DMS53 (cell line): ENCODE measurements around the gene FAF2.
A peak's percentile ranks its signal among the peaks of the same experiment; 100 is the strongest.
"Not testable (repeated sequence)": the region's sequence is repeated elsewhere in the genome, so short reads cannot be mapped to it uniquely, and the experiment has no call there.

Experiments
- DNase-seq: peaks from one replicate; lab custom pipeline; 2025; lab: John Stamatoyannopoulos, UW

The FAF2 gene

DNA sequence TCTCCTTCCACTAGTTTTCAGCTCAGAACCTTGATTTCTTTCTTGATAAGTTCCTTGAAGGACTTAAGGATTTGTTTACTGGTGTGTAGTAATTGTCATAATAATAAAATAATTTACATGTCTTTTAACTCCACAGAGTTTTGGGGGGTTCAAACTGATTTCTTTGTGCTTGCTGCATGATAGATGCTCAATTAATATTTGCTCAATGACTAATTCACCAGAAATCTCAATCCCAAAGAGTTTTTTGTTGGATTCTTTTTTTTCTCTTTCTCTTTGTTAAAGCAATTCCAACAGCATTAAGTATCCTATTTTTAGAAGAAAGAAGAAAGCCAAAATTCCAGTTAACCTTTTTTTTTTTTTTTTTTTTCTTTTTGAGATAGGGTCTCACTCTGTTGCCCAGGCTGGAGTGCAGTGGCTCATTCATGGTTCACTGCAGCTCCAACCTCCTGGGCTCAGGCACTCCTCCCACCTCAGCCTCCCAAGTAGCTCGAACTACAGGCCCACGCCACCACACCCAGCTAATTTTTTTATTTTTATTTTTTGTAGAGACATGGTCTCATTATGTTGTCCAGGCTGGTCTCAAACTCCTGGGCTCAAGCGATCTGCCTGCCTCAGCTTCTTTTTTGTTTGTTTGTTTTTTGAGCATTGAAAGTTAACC is 10.8 kb downstream of the FAF2 start:
- DNase-seq: no peak

DNA sequence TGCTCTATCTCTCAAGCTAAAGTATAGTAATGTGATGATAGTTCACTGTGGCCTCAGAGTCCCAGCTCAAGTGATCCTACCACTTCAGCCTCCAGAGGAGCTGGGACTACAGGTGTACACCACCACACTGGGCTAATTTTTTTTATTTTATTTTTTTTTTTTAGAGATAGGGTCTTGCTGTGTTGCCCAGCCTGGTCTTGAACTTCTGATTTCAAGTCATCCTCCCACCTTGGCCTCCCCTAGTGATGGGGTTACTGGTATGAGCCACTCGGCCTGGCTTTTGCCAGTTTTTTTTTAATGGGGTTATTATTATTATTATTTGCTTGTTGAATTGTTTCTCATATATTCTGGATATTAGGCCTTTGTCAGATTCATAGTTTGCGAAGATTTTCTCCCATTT is 13.2 kb downstream of the FAF2 start:
- DNase-seq: no peak

DNA sequence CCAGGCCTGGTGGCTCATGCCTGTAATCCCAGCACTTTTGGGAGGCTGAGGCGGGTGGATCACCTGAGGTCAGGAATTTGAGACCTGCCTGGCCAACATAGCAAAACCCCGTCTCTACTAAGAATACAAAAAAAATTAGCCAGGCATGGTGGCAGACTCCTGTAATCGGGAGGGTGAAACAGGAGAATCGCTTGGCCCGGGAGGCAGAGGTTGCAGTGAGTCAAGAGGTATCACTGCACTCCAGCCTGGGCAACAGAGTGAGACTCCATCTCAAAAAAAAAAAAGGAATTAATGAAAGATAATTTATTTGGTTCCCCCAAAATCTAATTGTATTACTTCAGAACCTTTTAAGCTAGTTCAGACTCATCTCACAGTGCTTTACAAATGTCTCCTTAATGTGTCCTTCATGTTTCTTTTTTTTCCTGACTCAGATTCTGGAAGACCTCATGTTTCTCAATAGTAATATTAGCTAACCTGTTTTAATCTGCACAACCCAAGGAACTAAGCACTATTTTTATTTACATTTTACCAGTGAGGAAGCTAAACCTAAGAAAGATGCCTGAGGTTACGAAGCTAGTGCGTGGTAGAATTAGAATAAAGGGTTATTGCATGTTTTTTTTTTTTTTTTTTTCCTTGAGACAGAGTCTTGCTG is 15.1 kb downstream of the FAF2 start:
- no peak for DNase-seq

DNA sequence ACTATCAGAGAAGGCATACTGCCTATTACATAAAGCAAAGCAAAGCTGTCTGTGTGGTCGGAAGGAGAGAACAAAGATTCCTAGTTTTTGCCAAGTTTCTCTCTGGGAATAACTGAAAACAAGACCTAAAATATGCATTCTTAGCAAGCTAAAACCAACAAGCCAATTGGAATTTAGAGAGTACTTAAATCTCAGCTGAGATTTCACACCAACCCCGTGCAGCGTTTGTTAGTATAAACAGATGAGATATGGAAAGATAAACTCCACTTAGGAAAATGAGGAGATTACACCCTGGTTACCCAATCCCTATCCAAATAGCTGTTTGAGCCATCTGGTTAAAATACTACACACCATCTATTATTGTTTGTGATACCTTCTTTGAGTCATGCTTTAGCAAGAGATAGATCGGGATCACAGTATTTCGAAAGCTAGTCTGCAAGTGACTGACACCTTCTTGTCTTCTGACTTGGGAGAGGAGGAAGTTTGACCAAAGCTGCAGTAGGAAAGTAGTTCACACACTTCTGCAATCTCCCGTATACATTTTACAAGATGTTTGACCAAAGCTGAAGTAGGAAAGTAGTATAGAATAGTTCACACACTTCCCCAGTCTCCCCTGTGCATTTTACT is 18.2 kb downstream of the FAF2 start:
- DNase-seq: no peak

DNA sequence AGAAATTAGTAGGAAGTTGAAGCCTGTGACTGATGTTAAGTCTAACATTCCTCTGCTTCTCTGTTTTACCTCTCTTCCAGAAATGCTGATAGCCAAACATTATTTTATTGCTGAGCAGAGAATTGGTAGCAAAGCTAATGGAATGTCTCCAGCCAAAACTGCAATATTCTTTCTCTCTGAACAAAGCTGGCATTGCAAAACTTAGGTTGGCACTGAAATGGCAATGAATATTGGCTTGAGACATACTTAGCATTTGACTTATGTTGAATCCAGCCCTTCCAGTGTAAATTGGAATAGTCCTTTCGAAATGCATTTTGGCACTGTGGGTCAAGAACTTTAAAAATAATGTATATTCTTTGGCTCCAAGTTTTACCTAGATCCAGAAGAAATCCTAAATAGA is 21.1 kb downstream of the FAF2 start:
- no peak for DNase-seq

DNA sequence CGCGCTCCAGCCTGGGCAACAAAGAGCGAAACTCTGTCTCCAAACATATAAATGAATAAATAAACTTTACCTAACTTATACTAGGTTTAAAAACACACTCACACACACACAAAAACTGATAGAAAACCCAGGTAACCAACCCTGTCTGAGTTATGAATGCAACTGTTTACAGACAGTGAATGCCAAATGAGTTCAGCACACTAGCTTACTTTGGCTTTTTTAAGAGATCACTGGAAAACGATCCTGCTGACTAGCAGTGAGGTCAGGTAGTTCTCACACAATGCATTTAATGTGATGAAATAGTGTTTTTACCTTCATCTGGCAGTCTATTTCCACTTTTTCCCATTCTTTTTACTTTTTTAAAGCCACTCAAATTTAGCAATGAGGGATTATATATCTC is 22.4 kb downstream of the FAF2 start:
- no peak for DNase-seq

DNA sequence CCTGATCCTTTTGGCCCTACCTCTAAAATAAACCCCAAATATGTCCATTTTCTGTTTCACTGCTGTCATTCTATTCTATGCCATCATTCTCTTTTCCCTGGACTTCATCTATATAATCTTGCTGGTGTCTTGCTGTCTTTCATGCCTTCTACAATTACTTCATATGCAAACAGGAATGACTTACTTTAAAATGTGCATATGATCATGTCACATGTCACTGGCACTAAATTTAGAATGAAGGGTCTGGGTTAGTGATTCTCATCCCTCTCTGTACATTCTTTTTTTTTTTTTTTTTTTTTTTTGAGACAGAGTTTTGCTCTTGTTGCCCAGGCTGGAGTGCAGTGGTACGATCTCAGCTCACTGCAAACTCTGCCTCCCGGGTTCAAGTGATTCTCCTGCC is 22.9 kb downstream of the FAF2 start:
- DNase-seq: no peak

DNA sequence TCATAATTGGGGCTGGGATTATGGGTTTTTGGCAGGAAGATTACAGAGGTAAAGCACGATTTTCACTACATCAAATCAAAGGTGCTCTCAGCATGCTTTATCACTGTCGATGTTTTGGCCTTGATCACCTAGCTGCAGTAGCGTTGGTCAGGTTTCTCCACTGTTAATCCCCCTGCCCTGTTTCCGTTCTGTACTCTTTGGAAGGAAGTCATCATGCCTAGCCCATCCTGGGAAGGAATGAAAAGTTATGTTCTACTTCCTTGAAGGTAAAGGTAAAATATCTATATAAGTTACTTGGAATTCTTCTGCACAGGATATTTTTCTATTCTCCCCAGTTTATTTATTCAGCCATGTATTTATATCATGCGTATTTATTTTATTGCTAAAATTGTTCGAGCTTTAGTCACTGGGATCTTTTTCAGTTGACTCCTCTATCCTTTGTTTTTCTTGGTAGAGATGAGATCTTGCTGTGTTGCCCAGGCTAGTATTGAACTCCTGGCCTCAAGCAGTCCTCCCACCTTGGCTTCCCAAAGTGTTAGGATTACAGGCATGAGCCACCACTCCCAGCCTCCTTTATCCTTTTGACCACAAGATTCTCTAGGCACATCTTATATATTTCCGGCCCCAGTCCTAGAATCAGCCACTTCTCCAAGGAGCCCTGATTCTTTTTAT is 25.3 kb downstream of the FAF2 start:
- no peak for DNase-seq

DNA sequence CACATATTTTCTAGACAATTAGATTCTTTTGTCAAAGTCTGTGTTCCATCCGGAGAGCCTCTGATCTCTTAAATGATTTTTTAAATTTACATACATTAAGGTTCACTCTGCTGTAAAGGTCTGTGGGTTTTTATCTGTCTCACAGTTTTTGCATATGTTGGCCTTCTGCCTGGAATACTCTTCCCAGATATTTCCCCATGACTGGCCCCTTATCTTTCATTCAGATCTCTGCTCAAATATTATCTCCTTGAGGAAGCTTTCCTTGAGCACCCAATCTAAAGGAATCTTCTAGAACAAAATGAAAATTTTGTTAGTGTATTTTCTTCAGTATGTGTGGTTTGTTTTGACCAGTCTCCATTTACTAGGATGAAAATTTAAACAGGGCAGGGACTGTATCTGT is 26.3 kb downstream of the FAF2 start:
- DNase-seq: no peak

DNA sequence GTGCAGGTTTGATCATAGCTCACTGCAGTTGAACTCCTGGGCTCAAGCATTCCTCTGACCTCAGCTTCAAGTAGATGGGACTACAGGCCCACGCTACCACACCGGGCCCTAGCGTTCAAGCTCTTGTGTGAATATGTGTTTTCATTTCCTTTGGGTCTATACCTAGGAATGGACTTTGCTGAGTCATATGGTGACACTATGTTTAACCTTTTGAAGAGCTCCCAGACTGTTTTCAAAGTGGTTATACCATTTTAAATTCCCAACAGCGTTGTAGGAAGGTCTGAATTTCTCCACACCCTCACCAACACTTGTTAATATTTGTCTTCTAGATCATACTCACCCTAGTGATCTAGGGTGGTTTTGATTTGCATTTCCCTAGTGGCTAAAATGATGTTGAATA is 33.5 kb downstream of the FAF2 start:
- DNase-seq: peak; percentile 61

DNA sequence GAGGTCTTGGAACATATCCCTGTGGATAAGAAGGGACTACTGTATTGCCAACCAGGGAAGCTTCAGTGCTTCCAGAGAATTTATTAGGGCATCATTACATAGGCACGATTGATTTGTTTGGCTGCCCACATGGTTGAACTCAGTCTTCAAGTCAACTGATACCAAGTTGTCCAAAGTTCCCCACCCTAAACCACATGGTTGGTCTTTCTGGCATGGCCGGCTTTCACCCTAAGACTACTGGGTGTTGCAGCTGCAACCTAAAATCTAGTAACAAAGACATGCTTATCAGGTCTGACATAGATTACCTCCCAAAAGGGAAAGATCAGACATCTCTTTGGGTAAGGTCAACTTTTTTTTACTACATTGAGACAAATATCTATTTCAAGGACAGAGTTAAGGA is 37.0 kb downstream of the FAF2 start:
- DNase-seq: no peak

DNA sequence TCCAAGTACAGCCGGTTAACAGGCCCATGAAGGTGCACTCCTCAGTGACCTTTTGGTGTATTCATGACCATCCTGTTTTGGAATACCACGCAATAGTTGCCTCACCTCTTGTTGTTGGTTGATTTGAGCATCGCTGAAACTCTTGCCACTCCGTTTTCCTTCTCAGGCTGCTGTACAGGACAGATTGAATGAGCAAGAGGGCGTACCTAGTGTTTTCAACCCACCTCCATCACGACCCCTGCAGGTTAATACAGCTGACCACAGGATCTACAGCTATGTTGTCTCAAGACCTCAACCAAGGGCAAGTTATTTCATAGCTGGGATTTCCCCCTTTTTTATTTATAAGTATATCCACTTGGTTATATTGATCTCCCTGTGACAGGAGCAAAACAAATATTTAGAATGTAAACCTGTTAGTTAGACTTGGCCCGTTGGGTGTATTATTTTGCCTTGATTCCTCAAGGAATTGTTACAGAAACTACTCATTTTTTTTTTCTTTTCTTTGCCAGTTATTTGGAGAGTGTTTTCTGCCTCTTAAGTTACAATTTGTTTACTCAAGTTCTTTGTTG is 38.1 kb downstream of the FAF2 start:
- peak; percentile 16 for DNase-seq

DNA sequence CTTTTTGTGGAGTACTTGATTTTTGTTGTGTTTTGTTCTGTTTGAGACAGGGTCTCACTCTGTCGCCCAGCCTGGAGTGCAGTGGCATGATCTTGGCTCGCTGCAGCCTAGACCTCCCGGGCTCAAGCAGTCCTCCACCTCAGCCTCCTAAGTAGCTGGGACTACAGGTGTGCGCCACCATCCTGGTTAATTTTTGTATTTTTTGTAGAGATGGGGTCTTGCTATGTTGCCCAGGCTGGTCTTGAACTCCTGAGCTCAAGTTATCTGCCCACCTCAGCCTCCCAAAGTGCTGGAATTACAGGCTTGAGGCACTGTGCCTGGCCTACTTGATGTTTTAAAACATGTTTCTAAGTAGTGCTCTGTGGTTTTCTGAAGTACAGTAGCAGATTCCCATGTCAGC is 39.0 kb downstream of the FAF2 start:
- not testable (repeated sequence) for DNase-seq

DNA sequence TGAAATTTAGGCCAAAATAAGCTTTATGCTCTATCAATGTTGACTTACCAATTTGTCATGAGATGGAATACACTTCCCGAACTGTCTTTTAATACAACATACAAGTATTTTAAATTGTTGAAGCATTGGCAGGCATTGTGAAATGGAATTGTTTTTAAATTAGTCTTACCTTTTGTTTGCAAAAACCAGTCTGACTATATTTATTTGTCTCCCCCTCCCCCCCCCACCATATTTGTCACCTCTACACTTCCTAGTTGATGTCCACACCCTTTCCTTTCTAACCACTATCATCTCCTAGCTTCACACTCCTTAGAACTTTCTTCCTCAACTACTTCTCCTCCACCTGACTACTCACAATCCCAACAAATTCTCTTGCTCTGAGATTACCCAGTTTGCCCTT is 40.9 kb downstream of the FAF2 start:
- DNase-seq: no peak

DNA sequence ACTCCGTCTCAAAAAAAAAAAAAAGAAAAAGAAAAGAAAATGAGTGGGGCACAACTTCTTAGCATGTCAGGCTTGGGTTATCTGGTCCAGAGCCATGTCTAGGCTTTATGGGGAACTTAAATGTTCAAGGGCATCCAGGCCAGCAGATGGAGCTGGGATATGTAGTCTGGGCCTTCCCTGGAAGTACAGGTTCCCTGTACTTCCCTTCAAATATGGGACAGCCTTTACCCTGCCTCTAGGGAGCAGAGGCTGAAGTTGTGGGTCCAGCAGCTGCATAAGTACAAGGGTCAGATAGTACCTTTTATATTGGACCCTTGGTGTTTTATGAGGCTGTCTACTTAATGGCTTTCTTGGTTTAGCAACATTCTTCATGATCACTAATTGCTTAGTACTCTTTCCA is 42.1 kb downstream of the FAF2 start:
- peak; percentile 20 for DNase-seq

DNA sequence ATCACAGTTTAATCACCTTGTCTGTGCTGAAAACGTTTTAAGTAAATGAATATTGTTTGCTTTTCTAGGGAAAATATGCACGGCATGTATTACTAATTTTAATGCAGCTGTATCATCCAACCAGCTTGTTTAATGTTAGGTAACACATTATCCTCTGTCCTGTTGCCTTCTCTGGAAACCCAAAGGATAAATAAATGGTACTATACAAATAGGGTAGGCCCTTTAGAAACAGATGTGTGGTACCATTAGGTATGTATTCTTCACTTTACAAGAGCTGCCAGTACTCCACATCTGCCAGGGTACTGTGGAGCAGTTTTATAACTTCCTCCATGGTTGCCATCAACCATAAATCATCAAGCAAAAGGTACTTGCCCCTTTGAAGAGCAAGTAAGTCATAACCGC is 42.9 kb downstream of the FAF2 start:
- DNase-seq: no peak

DNA sequence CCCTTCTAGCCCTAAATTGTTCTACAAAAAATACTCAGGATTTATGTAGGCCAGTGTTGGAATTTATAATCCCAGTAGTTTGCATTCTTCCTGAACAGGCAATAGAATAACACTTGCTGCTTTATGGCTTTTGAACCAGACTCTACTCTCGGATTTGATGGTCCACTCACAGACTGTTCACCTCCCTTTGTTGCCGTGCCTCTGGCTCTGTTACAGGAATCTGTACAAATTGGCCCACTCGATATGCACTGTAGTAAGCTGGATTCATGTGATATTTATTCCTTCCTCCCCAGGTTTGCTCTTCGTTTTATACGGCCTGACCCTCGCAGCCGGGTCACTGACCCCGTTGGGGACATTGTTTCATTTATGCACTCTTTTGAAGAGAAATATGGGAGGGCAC is 43.7 kb downstream of the FAF2 start:
- DNase-seq: no peak

DNA sequence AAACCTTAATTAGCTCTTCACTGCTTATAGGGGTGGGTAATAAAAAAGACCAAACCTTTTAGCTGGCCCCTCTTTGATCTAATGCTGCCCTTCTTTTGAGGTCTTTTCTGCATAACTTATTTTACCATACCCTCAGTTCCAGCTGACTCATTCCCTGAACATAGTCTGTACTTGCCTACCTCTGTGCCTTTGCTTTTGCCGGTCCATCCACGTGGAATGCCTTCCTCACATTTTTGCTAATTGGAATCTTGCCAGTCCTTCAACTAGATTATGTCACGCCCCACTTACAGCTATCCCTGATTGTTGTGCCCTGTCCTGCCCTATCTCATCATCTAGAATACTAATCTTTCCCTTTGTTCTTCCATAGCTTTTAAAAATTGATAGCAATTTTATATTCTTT is 44.2 kb downstream of the FAF2 start:
- DNase-seq: no peak

DNA sequence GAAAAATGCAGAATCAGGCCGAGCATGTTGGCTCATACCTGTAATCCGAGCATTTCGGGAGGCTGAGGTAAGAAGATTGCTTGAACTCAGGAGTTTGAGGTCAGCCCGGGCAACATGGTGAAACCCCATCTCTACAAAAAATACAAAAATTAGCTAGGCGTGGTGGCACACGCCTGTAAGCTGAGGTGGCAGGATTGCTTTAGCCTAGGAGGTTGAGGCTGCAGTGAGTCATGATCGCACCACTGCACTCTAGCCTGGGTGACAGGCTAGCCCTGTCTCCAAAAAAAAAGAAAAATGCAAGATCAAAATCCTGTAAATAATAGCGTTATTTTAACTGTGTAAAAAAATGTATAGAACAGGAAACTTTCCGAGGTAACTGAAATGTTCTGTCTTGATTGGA is 49.7 kb downstream of the FAF2 start:
- no peak for DNase-seq

DNA sequence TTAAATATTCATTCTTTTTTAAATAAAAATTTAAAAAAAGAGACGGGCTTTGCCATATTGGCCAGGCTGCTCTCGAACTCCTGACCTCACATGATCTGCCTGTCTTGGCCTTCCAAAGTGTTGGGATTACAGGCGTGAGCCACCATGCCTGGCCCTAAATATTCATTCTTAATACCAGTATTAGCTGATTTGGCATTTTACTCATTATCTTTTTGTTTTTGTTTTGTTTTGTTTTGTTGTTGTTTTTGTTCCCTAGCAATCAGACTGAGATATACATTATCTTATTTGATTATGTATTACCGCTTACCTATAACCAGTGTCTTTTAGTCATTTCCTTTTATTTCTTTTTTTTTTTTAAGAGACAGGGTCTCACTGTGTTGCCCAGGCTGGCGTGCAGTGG is 51.1 kb downstream of the FAF2 start:
- no peak for DNase-seq

DNA sequence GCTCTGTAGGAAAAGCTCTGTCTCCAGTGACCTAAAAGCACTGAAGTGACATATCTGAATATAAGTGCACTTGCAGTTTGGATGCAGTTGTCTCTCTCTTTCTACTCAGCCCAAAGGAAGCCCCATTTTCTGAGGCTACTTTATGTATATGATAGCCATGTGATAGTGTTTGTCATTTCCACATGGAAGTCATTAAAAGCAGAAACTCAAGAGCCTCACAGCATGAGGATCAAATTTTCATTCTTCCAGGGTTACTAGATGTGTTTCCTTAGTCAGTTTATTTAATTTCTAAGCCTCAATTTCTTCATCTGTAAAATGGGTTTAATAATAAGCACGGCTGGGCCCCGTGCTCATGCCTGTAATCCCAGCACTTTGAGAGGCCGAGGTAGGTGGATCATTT is 52.3 kb downstream of the FAF2 start:
- no peak for DNase-seq

DNA sequence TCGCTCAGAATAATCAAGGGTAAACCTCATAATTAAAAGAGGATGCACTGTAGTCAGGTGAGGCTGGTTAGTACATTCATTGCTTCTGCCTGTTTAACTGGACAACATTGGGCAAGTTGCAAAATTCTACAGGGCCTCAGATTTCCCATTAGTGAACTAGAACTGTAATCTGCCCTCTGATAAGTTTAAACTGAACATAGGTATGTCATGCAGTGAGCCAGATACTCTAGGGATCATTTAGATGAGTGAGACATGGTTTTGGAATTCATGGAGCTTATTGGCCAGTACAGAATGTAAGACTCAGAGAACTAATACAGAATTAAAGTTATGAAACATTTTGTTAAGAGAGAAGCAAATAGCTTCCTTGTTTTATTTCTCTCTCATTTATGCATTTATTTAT is 53.1 kb downstream of the FAF2 start:
- DNase-seq: no peak

DNA sequence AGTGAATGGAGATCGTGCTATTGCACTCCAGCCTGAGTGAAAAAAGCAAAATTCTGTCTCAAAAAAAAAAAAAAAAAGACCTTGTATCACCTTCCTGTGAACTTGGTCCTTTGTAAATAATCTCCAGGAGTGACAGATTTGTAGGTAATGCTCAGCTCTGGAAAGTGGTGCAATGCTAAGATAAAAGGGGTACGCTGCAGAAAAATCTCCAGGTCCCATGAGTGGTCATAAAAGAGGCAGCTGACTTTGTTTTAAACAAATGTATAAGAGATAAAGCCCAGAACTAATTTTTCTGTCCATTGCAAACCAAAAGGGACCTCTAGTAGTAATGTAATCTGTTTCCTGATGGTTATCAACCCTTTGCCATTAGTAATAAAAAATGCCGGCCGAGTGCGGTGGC is 55.3 kb downstream of the FAF2 start:
- DNase-seq: no peak
